Activated T-cell treated with anti-CD3 and anti-CD28 coated beads for 48 hours (primary cell): ENCODE results near the gene OR4F6.
"Not testable (repeated sequence)": the region's sequence is repeated elsewhere in the genome, so short reads cannot be mapped to it uniquely, and the experiment has no call there.

Experiments used
- DNase-seq: peaks from one replicate; pipeline ENCODE4 v3.0.0-alpha.2; 2020; ENCODE audit warnings: low read depth

The OR4F6 gene, protein sequence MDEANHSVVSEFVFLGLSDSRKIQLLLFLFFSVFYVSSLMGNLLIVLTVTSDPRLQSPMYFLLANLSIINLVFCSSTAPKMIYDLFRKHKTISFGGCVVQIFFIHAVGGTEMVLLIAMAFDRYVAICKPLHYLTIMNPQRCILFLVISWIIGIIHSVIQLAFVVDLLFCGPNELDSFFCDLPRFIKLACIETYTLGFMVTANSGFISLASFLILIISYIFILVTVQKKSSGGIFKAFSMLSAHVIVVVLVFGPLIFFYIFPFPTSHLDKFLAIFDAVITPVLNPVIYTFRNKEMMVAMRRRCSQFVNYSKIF

DNA sequence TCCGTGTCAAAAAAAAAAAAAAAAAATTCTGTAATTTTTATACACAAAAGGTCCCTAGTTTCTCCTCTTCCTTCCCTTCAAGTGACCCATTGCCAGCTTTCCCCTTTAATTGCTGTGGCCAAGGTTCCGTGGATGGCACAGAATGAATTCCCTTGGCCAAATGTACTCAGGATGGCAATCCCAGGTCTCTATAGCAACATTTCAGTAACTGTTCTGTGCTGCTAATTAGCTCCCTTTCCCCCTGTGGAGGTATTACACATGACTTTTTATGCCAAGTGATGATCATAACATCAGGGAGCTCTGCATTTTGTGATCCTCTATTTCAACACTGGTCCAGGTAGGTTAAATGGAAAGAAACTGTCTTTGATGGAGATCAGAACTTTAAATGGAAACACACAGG lies at the start of gene OR4F6:
TSS of gene OR4F6 (plus strand) at position 301 of the 400 bp plus-strand sequence. CDS start 2,211 bp downstream, outside the sequence.
- no peak for DNase-seq

DNA sequence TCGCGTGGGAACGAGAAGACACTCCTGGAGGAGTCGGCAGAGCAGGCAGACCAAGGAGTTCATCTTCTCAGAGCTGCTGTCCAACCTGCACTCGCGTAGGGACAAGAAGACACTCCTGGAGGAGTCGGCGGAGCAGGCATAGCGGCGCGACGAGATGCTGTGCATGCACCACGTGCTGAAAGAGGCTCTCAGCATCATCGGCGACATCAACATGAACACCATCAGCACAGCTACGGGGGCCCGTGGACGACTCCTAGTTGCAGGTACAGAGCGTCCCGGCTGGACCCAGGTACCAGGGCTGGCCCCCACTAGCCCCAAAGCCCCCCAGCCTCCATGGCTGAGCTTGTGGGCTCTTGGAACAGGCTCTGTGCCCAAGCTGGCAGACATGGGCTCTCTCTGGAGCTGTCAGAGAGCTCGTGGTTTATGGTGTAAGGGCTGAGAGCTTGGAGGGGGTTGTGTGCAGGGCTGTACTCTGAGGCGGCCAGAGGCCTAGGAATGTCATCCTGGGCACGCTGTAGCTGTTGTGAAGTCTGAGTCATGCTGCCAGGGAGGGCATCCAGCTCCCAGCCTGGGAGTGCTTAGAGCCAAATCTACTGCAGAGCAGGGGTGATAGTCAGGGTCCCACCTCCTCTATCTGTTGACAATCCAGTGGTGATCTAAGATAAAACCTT lies 38.5 kb upstream of the OR4F6 start:
- DNase-seq: not testable (repeated sequence)

DNA sequence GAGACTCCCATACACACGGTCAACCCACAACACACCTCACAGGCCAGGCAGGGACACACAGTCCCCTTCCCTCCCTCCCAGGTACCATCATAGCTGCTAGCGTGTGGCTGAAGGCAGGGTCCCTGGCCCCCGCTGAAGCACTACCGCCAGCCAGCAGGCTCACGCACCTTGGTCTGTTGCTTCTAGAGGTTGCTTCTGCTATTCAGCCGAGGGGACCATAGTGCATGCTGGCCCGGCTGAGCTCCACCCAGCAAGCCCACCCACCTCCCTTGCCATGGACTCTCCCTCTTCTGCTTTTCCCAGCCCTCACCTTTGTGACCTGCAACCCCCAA lies 38.0 kb upstream of the OR4F6 start:
- not testable (repeated sequence) for DNase-seq

DNA sequence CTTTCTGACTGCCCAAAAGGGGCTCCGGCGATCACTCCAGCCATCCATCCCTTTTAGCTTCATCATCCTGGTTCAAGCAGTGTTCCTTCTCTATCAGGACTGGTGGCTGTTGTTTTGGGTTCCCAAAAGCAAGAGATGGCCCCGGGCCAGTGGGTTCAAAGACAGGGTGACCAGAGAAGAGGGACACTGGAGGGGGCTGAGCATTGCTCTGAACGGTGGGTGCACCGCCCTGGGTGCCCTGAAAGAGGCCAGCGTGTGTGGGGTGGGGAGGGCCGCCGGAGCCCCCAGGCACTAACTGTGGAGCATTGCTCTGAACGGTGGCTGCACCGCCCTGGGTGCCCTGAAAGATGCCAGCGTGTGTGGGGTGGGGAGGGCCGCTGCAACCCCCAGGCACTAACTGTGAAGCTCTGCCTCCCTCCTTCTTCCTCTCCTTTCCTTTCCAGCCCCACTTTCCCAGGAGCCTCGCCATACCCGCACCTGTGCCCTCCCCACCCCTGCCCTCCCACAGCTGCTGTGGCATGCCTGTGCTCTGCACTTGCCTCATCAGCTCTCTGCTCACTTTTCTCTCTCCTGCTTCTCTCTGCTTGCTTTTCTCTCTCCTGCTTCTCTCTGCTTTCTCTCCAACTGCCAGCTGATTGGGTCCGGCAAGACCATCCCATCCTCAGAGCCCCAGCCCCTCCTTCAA lies 37.4 kb upstream of the OR4F6 start:
- DNase-seq: no peak

DNA sequence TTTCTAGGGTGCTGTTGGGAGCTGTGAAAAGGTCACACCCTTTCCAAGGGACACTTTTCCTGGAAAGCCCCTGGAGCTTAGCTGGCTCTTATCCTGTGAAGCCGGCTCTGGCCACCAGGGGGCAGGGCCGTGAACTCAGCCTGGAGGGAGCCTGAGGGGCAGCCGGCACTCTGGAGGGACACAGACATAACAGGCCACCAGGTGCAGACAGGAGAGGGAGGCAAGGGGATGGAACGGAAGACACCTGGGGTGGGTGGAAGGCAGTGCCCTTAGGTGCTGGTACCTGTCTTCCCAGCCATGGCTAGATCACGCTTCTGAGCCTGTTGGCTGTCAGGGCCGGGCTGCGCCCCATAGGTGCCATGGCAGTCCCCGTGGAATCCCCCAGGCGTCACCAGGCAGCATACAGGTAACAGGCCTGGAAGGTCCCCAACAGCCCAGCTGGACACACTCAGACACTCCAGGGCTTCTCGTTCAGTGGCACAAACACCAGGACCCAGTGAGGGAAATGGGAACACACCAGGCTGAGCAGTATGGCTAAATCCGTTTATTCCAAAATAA lies 36.1 kb upstream of the OR4F6 start:
- DNase-seq: not testable (repeated sequence)

DNA sequence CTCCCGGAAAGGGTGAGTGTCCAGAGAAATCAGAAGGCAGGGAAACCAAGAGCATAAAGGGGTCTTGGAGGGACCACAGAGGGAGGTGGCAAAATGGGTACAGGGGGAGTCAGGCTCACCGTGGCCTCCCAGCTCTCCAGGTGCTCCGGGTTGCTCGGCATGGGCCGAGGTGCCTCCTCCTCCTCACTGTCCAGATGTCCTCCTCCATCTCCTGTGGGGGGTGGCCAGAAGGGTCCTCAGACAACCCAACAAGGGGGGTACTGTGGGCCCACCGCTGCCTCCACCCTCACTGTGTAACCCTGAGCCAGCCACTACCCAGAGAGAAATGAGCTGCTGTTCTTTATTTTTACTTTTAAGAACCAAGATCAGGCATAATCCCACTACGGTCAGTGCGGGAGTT lies 30.4 kb upstream of the OR4F6 start:
- no peak for DNase-seq

DNA sequence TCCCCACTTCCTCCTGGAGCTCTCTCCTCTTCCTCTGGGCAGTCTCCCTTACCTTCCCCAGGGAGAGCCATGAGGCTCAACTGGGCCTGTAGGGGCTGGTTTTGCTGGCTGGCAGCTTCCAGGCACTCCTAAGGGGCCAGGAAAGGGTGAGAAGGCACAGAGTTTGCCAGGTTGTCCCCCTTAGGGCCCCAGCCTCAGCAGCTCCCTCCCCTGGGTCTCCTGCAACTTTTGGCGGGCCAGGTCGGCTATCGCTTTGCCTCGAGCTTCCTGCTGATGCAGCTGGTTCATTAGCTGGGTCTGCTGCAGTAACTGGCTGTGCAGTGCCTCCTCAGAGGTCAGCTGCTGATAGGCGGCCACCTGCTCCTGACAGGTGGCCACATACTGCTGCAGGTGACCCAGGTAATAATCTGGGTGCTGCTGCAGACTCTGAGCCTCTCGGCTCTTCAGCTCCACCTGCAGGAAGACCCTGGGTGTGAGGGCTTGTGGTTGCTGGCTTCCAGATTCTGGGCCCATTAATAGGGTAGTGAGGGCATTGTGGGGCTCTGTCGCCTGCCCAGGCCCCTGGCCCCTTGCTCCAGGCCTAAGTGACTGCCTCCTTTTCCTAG lies 29.7 kb upstream of the OR4F6 start:
- no peak for DNase-seq

DNA sequence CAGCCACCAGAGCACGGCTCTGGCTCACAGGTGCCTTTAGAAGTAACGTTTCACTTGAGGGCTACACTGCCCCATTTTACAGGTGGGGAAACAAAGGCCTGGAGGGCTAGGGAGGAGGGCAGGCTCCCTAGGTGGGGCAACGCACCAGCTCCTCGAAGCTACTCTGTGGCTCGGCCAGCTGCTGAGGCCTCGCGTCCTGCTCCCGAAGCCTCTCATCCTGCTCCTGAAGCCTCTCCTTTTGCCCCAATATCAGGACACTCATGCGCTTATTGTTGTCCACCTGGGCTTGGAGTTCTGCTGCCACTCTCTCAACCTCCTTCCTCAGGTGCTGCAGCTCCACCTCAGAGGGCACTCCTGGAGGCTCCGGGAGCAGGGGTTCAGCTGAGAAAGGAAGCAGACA lies 28.2 kb upstream of the OR4F6 start:
- no peak for DNase-seq

DNA sequence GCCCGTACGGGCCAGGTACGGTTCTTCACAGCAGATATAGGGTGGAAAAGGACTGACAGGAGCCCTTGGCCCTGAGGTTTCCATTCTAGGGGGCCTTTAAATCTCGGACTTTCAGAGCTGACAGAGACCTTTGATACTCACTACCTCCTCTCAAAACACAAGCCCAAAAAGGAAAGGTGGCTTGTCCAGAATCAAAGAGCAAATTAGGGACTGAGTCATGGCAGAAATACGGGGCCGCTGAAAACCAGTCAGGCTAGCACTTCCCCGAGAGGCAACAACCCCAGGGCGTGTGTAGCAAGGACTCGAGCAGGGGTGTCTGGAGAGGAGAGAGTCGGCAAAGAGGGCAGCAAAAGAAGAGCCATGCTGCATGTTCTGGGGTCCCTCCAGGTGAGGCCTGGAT lies 24.7 kb upstream of the OR4F6 start:
- not testable (repeated sequence) for DNase-seq

DNA sequence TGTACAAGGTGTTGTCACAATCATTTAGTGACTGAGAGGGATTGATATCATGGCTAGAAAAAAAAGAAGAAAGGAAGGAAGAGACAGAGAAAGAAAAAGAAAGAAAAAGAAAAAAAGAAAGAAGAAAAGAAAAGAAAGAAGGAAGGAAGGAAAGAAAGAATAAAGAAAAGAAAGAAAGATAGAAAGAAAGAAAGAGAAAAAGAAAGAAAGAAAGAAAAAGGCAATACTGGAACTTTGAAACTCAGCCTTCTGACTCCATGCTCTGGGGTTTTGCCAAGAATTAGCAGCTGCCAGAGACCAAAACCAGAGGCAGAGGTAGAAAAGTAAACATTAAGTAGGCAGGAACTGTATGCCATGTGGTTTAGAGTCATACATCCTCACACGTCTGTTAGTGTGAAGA lies 23.1 kb upstream of the OR4F6 start:
- not testable (repeated sequence) for DNase-seq

DNA sequence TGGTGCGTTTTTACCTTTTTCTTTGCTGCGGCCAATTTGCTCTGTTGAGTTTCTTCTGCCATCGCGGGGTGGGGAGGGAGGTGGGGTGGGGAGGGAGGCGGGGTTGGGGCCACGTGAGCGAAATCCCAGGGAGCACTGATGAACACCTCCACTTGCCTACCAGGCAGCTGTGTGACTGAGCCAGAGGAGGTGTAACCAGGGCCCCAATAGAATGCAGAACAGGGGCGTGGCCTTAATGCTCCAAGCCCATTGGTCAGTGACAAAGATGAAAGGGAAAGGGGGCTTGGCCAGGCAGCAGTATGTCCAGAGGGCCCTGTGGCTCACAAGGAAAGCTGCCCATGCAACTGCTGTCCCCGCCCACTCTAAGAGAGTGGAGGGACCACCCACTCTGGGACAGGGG lies 21.4 kb upstream of the OR4F6 start:
- no peak for DNase-seq

DNA sequence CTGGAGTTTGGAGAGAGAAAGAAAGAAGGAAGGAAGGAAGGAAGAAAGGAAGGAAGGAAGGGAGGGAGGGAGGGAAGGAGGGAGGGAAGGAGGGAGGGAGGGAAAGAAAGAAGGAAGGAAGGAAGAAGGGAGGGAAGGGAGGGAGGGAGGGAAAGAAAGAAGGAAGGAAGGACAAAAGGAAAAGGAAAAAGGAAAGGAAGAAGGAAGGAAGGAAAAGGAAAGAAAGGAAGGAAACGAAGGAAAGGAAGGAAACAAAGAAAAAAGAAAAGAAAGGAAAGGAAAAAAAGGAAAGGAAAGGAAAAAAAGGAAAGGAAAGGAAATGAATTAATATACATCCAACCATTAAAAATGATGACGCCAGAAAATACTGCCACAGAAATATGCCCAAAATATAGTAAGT lies 18.7 kb upstream of the OR4F6 start:
- DNase-seq: no peak

DNA sequence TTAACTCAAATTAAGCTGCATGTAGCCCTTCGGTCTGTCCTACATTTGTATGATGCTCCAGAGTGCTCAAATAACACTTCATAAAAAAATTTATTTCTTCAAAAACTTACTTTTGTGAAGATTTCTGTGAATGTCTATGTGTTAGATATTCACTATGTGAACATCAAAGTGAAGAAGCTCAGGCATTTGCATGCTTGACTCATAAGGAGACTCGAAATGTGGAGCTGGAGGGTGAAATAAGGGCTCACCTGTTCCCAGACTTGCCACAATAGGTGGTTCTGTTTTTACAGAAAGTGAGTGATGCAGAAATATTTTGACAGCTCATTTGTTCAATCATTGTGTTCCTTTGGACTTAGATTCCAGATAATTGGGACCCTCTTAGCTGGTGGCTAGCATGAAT lies 16.9 kb upstream of the OR4F6 start:
- DNase-seq: not testable (repeated sequence)

DNA sequence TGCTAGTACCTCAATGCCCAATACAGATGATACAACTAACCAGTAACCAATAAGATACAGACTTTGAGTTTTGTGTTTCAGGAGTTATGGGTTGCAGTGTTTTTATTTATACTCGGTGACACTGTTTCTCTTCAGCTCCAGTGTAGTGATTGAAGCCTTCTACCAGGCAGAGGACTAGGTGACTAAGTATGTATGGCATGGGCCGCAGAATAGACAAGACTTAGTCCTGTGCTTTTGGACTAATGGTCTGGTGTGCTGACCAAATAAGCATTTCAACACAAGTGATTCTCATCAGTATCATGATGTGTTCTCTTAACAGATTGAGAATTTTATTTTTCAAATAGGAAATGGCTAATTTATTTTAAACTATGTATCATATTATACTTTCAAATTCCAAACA lies 15.3 kb upstream of the OR4F6 start:
- DNase-seq: not testable (repeated sequence)

DNA sequence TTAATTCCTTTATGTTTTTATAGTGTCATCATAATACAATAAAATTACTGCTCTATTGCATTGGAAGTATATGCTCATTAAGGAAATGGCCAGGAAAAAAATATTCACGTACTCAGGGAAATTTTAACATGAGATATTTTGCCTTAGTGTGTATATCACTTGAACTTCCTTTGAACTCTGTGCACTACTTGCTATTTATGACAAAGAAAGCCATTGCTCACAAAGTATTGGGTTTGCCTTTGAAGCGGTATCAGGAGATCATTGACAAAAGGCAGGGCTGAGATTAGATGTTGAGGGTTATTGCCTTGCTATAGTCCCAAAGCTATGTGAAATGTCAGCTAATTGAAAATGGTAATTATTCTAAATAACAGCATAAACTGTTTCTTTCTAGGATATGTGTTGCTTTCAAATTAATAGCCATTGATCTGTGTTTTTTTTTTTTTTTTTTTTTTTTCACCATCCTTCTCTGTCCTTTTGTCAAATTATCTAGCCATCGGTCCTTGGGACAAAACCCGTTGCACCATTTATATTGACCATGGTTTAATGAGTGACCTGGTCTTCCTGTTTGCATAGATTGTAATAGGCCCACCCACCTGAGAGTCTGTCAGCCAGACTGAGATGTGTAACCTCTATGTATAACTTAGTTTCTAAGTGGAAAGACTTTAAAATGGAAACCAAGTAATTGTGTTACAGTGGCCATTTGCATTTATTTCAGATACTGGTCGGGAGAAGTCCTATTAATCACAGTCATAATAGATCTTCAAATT lies 14.6 kb upstream of the OR4F6 start:
- not testable (repeated sequence) for DNase-seq

DNA sequence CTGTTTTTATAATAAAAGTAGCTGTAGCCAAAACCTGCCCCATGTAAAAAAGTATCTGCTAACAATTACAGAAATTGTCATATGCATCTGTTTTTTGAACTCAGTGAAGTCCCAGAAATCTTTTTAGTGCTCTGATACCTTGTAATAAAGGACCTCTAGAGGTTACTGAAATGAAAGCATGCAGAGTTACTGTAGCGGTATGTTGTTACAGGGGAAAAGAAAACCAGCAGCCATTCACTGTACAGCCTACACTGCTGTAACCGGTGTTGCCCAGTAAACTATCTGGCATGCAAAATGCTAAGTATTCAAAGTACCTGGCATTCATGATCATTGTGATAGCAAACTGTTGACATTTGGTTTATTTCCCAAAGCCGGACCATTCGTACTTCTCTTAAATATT lies 12.6 kb upstream of the OR4F6 start:
- not testable (repeated sequence) for DNase-seq

DNA sequence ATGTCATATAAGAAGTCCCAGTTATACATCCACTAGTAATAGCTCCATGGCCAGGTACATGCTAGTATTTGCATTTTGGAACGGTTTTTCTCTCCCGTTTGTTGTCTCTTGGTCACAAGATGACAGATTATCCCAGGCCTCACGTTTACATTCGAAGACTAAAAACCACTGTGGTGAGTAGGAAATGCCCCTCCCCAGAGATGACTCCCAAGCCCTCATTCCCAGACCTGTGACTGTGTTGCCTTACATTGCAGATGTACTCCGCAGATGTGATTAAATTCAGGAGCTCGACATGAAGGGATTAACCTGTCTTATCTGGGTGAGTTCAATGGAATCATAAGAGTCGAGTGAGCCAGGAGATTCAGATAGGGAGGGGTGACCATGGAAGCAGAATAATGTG lies 9.3 kb upstream of the OR4F6 start:
- not testable (repeated sequence) for DNase-seq

DNA sequence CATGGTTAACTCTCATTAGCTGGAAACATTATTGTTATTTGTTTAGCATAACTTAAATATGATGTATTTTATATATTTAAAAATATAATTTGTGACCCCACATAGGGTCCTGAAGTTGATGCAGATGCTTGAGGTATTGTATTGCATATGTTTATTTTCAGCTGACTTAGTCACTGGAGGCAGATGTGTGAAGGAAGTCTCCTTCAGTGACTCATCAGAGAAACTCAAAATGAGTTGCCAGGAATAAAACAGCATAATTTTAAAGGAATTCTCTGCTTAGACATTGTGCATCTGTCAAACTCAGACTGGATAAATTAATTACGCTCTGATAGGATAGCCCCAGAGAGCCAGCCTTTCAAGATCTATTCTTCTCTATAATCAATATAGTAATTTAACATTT lies 7.9 kb upstream of the OR4F6 start:
- DNase-seq: no peak

DNA sequence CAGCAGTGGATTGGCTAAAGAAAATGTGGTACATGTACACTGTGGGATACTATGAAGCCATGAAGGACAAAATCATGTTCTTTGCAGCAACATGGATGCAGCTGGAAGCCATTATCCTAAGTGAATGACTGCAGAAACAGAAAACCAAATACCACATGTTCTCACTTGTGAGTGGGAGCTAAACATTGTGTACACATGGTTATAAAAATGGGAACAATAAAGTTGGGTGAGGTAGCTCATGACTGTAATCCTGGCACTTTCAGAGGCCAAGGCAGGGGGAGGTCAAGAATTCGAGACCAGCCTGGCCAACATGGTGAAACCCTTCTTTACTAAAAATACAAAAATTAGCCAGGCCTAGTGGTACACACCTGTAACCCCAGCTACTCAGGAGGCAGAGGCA lies 3.6 kb upstream of the OR4F6 start:
- DNase-seq: no peak

DNA sequence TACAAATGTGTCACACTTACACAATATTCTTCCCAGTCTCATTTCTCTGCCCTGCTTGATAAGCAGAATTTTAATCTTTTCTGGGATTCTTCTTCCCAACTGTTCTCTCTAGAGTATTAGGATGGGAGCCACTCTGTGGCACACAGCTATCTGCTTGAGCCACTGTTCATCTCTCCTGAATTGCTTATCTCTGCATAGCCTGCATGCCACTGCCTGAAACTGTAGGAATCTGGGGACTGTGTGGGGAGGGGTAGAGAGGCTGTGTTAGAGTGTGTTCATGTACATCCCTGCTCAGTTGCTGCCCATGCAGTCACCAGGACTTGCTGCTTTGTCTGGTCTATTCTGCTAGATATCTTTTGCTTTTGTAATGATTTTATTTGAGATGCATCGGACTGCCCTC lies 2.3 kb upstream of the OR4F6 start:
- DNase-seq: no peak

DNA sequence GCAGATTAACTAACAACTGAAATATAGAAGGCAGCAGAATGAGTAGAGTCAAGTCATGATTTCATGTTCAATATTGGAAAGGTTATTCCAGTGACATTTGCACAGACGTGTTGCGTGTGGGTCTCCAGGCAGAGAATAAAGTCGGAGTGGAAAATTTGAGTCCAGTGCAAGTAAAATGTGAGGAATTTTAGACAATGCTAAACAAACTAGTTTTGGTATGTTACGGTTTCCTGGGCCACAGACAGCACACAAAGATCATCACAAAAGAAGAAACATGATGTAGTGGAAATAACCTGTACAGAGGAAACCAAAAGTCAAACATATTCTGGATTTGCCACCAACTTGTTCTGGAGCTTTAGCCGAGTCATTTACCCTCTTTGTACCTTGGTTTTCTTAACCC lies 367 bp downstream of the OR4F6 start:
- DNase-seq: no peak

DNA sequence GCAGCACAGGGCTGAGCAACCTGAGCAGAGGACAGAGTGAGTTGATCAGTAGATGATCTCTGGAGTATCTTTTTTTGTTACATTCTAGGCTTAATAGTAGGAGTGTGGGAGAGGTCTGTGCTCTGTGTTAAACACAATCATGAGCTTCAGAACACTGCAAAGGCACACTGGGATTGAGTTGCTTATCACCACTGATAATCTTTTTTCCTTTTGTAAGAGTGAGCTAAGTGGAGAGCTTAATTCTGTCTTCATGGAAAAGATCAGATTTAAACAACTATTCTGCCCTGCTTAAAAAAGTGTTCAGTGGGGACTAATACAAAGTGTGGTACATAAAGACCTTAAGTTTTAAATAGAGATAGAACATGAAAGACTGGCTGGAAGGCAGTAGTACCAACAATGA lies 1.1 kb downstream of the OR4F6 start:
- DNase-seq: no peak
